WTC11 (cell line): Measurements from ENCODE around the gene NEK2.

ENCODE experiments used
- FOXK1 ChIP-seq: sonication (generic); formaldehyde crosslinking; IDR thresholded peaks from 2 replicates; pipeline ENCODE4 v1.8.0; 2022; ENCODE audit warnings: mild to moderate bottlenecking, moderate library complexity, missing genetic modification reagents
- NFYB ChIP-seq: sonication (generic); formaldehyde crosslinking; conservative IDR thresholded peaks from 2 replicates; pipeline ENCODE4 v1.8.0; 2022; ENCODE audit warnings: low read depth, missing genetic modification reagents
- ZNF512 ChIP-seq: sonication (generic); formaldehyde crosslinking; IDR thresholded peaks from 2 replicates; pipeline ENCODE4 v1.8.1; 2022; ENCODE audit warnings: missing genetic modification reagents, borderline replicate concordance
- TF ChIP-seq, protein P1 (sequence below): sonication (generic); formaldehyde crosslinking; conservative IDR thresholded peaks from 2 replicates; pipeline ENCODE4 v1.8.1; 2022; ENCODE audit warnings: mild to moderate bottlenecking, missing genetic modification reagents
- TF ChIP-seq, protein P2 (sequence below): sonication (generic); formaldehyde crosslinking; IDR thresholded peaks from 2 replicates; pipeline ENCODE4 v1.8.0; 2023; ENCODE audit warnings: missing genetic modification reagents
- TF ChIP-seq, protein P3 (sequence below): fragments of 200-600 bp; IDR thresholded peaks from 2 replicates; pipeline ENCODE4 v1.8.0; 2022; ENCODE audit warnings: antibody characterized with exemption
- TF ChIP-seq, protein P4 (sequence below): fragments of 250-450 bp; sonication (Bioruptor Pico); IDR thresholded peaks from 2 replicates; pipeline ENCODE4 v1.9.0; 2021; ENCODE audit warnings: moderate library complexity, mild to moderate bottlenecking, inconsistent platforms, borderline replicate concordance

- no peak for TF ChIP-seq ZNF512 (CRISPR knock-in tag)
- TF ChIP-seq, protein P1, sequence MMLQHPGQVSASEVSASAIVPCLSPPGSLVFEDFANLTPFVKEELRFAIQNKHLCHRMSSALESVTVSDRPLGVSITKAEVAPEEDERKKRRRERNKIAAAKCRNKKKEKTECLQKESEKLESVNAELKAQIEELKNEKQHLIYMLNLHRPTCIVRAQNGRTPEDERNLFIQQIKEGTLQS: no peak
- TF ChIP-seq, protein P2, sequence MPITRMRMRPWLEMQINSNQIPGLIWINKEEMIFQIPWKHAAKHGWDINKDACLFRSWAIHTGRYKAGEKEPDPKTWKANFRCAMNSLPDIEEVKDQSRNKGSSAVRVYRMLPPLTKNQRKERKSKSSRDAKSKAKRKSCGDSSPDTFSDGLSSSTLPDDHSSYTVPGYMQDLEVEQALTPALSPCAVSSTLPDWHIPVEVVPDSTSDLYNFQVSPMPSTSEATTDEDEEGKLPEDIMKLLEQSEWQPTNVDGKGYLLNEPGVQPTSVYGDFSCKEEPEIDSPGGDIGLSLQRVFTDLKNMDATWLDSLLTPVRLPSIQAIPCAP (CRISPR knock-in tag): no peak
- TF ChIP-seq, protein P3, sequence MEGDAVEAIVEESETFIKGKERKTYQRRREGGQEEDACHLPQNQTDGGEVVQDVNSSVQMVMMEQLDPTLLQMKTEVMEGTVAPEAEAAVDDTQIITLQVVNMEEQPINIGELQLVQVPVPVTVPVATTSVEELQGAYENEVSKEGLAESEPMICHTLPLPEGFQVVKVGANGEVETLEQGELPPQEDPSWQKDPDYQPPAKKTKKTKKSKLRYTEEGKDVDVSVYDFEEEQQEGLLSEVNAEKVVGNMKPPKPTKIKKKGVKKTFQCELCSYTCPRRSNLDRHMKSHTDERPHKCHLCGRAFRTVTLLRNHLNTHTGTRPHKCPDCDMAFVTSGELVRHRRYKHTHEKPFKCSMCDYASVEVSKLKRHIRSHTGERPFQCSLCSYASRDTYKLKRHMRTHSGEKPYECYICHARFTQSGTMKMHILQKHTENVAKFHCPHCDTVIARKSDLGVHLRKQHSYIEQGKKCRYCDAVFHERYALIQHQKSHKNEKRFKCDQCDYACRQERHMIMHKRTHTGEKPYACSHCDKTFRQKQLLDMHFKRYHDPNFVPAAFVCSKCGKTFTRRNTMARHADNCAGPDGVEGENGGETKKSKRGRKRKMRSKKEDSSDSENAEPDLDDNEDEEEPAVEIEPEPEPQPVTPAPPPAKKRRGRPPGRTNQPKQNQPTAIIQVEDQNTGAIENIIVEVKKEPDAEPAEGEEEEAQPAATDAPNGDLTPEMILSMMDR: no peak
- TF ChIP-seq, protein P4, sequence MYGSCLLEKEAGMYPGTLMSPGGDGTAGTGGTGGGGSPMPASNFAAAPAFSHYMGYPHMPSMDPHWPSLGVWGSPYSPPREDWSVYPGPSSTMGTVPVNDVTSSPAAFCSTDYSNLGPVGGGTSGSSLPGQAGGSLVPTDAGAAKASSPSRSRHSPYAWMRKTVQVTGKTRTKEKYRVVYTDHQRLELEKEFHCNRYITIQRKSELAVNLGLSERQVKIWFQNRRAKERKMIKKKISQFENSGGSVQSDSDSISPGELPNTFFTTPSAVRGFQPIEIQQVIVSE (CRISPR knock-in tag): no peak
- TF ChIP-seq FOXK1 (CRISPR knock-in tag): no peak
- TF ChIP-seq NFYB (CRISPR knock-in tag): no peak
These were observed 38.7 kb upstream of the NEK2 start for GRCh38 chr1:211714154-211714553.
